GM12878 (cell line): ENCODE data around the gene SLC35F3. TPM values are rescaled to one million over a fixed set of nuclear protein-coding genes. Genes with fewer than 3 reads are reported as not detected.

Source experiments
- ATAC-seq: fragments of 200-7000 bp; cut with Tn5 transposase; 3 replicates; pipeline ENCODE4 v1.9.1; 2020; ENCODE audit warnings: mild to moderate bottlenecking, moderate library complexity
- BruUV-seq: library from RNA; stranded (reverse); fragments of 400-500 nt; replicated peaks from 2 replicates; lab custom pipeline; 2021; lab: Mats Ljungman, UMichigan
- CTCF ChIA-PET: fragments of 300-600 bp; sonication (Branson Sonifier 250); formaldehyde crosslinking; extraction: SDS; loops from one replicate; lab custom pipeline; 2021; ENCODE audit warnings: inconsistent platforms; lab: Yijun Ruan, JAX
- POLR2A ChIA-PET: fragments of 350-600 bp; formaldehyde crosslinking; extraction: SDS; loops from one replicate; lab custom pipeline; 2021; ENCODE audit warnings: inconsistent platforms; lab: Charles Lee
- RAD21 ChIA-PET: fragments of 300-600 bp; sonication (Branson Sonifier 250); formaldehyde crosslinking; loops from one replicate; lab custom pipeline; 2023; ENCODE audit warnings: antibody characterized with exemption; ENCODE audit not compliant: unreplicated experiment; lab: Charles Lee
- SMC1A ChIA-PET: fragments of 300-600 bp; sonication (Branson Sonifier 250); formaldehyde crosslinking; loops from one replicate; lab custom pipeline; 2023; ENCODE audit not compliant: unreplicated experiment, uncharacterized antibody; lab: Charles Lee
- DNase-seq: peaks from one replicate; pipeline ENCODE4 v3.0.0-alpha.2; 2011; ENCODE audit warnings: low read depth, low spot score
- FAIRE-seq: peaks from 3 replicates; lab custom pipeline; 2011; peaks lifted over from hg19 to GRCh38; lab: Jason Lieb, UNC
- H2AFZ ChIP-seq: 2 replicates; pipeline ENCODE4 v1.6.0; 2011; ENCODE audit warnings: low read depth, low read length, control low read depth; ENCODE audit not compliant: control insufficient read depth
- H3K27ac ChIP-seq: 2 replicates; pipeline ENCODE4 v1.5.1; 2011; ENCODE audit warnings: control low read depth; ENCODE audit not compliant: control insufficient read depth, insufficient read depth
- H3K27me3 ChIP-seq, 2 experiments: replicated peaks in 1 of 2; 2 replicates each; pipeline versions ENCODE4 v1.6.0 to v1.6.1; 2011; ENCODE audit warnings: low read length in 1 of 2; ENCODE audit not compliant: control insufficient read depth in 2 of 2, insufficient read depth in 2 of 2
- H3K36me3 ChIP-seq, 2 experiments: 2 replicates each; pipeline ENCODE4 v1.5.1; 2011; ENCODE audit warnings: low read length in 1 of 2; ENCODE audit not compliant: control insufficient read depth in 2 of 2, insufficient read depth in 2 of 2
- H3K4me1 ChIP-seq: 2 replicates; pipeline ENCODE4 v1.6.1; 2011; ENCODE audit warnings: mild to moderate bottlenecking, low read length, moderate library complexity, mixed read lengths; ENCODE audit not compliant: control insufficient read depth, insufficient read depth
- H3K4me2 ChIP-seq: 2 replicates; pipeline ENCODE4 v1.6.0; 2011; ENCODE audit warnings: control low read depth; ENCODE audit not compliant: control insufficient read depth, insufficient read depth
- H3K4me3 ChIP-seq: fragments of 200-600 bp; sonication (generic); 2 replicates; pipeline ENCODE4 v1.5.1; 2016
- H3K79me2 ChIP-seq: 2 replicates; pipeline ENCODE4 v1.6.0; 2011; ENCODE audit warnings: low read length; ENCODE audit not compliant: control insufficient read depth, insufficient read depth
- H3K9ac ChIP-seq: 2 replicates; pipeline ENCODE4 v1.8.0; 2011; ENCODE audit warnings: low read length, control low read depth, mixed read lengths; ENCODE audit not compliant: control insufficient read depth, insufficient read depth
- H3K9me3 ChIP-seq: replicated peaks from 3 replicates; pipeline ENCODE4 v1.5.1; 2011; ENCODE audit warnings: mild to moderate bottlenecking, low read length; ENCODE audit not compliant: control insufficient read depth, insufficient read depth
- H4K20me1 ChIP-seq: 2 replicates; pipeline ENCODE4 v1.6.0; 2011; ENCODE audit not compliant: control insufficient read depth, insufficient read depth
- ATF7 ChIP-seq: fragments of 450-650 bp; IDR thresholded peaks from 2 replicates; pipeline ENCODE4 v1.6.1; 2016; ENCODE audit warnings: low read depth, mild to moderate bottlenecking
- CBX3 ChIP-seq: fragments of 200-600 bp; sonication (generic); IDR thresholded peaks from 2 replicates; pipeline ENCODE4 v1.6.1; 2016; ENCODE audit warnings: low read depth, borderline replicate concordance
- CHD4 ChIP-seq: fragments of 200-600 bp; sonication (generic); IDR thresholded peaks from 2 replicates; pipeline ENCODE4 v1.6.1; 2016; ENCODE audit warnings: mild to moderate bottlenecking
- IKZF1 ChIP-seq: fragments of 450-650 bp; conservative IDR thresholded peaks from 2 replicates; pipeline ENCODE4 v1.6.1; 2017; ENCODE audit warnings: antibody characterized with exemption, mild to moderate bottlenecking
- MEF2B ChIP-seq: fragments of 450-650 bp; IDR thresholded peaks from 2 replicates; pipeline ENCODE4 v1.6.1; 2018; ENCODE audit warnings: mild to moderate bottlenecking, moderate library complexity; ENCODE audit not compliant: partially characterized antibody, poor library complexity, severe bottlenecking
- SMAD5 ChIP-seq: IDR thresholded peaks from 2 replicates; pipeline ENCODE4 v1.6.1; 2016; ENCODE audit warnings: antibody characterized with exemption, low read depth
- SP1 ChIP-seq: IDR thresholded peaks from one replicate; pipeline ENCODE4 v1.6.1; 2011; ENCODE audit warnings: low read depth, low read length
- SUZ12 ChIP-seq: fragments of 200-600 bp; sonication (generic); IDR thresholded peaks from one replicate; pipeline ENCODE4 v1.6.1; 2018; ENCODE audit warnings: antibody characterized with exemption, mild to moderate bottlenecking; ENCODE audit not compliant: unreplicated experiment
- WRNIP1 ChIP-seq: IDR thresholded peaks from 2 replicates; pipeline ENCODE4 v1.6.1; 2011; ENCODE audit warnings: low read depth, low read length, improper control_type of control experiment, borderline replicate concordance
- YBX1 ChIP-seq: fragments of 450-650 bp; IDR thresholded peaks from 2 replicates; pipeline ENCODE4 v1.6.1; 2016; ENCODE audit warnings: antibody characterized with exemption
- ZNF24 ChIP-seq: fragments of 450-650 bp; IDR thresholded peaks from 2 replicates; pipeline ENCODE4 v1.6.1; 2017; ENCODE audit warnings: antibody characterized with exemption, mild to moderate bottlenecking
- WGBS: methylation state at CpG from one replicate; pipeline ENCODE4 v1.1.6; 2016; ENCODE audit warnings: low lambda C conversion rate; ENCODE audit not compliant: insufficient replicate concordance, insufficient coverage; ENCODE audit errors: missing lambda C conversion rate; 5-methylcytosine and 5-hydroxymethylcytosine counted together
- in situ Hi-C: fragments of 300-500 bp; cut with MboI; formaldehyde crosslinking; loops from 9 replicates; pipeline ENCODE4 v1.14.3; 2018; ENCODE audit warnings: mixed read lengths
- intact Hi-C: fragments of 100-400 bp; cut with micrococcal nuclease; formaldehyde crosslinking; loops from one replicate; pipeline ENCODE4 v1.14.2; 2022; ENCODE audit not compliant: unreplicated experiment
- polyA plus RNA-seq, 11 experiments: library from polyadenylated mRNA; depleted of rRNA in 4 of 11; unstranded in 6 of 11; stranded (reverse) in 5 of 11; fragments of >200 nt; fragmentation: Nextera tagmentation in 4 of 11; fragmentation: Illumina TruSeq in 1 of 11; extraction: Ambion mirVana in 4 of 11; extraction: Trizol in 1 of 11; gene quantifications; 1 replicate in 1 of 11; 2 replicates in 10 of 11; pipeline versions ENCODE4 v1.2.1 to v1.2.3, GENCODE V29; 2011 to 2016; ENCODE audit warnings: inconsistent platforms in 2 of 11, missing spikeins in 2 of 11, low read depth in 1 of 11
- total RNA-seq, 4 experiments: library from RNA; depleted of rRNA in 3 of 4; stranded (reverse); fragments of >200 nt in 3 of 4; fragmentation: Illumina TruSeq in 1 of 4; extraction: Trizol in 1 of 4; gene quantifications; 2 replicates each; pipeline versions ENCODE4 v1.2.1 to v1.2.3, GENCODE V29; 2013 to 2021
- TF ChIP-seq, protein P1 (sequence below): IDR thresholded peaks from 2 replicates; pipeline ENCODE4 v1.6.1; 2011; ENCODE audit warnings: mild to moderate bottlenecking, low read depth, low read length, moderate library complexity; ENCODE audit not compliant: insufficient replicate concordance
- TF ChIP-seq, protein P2 (sequence below): IDR thresholded peaks from 2 replicates; pipeline ENCODE4 v1.6.1; 2011; ENCODE audit warnings: borderline replicate concordance, low read depth, mild to moderate bottlenecking, moderate library complexity, mixed read lengths, low read length; ENCODE audit not compliant: insufficient read depth; ENCODE audit errors: extremely low read length
- TF ChIP-seq, protein P3 (sequence below): IDR thresholded peaks from 2 replicates; pipeline ENCODE4 v1.6.1; 2011; ENCODE audit warnings: low read depth, low read length, improper control_type of control experiment, borderline replicate concordance
- TF ChIP-seq, protein P4 (sequence below): fragments of 450-650 bp; IDR thresholded peaks from 2 replicates; pipeline ENCODE4 v1.6.1; 2017; ENCODE audit warnings: antibody characterized with exemption, mild to moderate bottlenecking, moderate library complexity

The SLC35F3 gene
- total and polyA plus RNA-seq, 10 of the 15 experiments (the other 5 are each of a cell fraction or from before 2014, with no cell fraction given), result 1.0 to 8.6 (median 5.7) TPM

DNA sequence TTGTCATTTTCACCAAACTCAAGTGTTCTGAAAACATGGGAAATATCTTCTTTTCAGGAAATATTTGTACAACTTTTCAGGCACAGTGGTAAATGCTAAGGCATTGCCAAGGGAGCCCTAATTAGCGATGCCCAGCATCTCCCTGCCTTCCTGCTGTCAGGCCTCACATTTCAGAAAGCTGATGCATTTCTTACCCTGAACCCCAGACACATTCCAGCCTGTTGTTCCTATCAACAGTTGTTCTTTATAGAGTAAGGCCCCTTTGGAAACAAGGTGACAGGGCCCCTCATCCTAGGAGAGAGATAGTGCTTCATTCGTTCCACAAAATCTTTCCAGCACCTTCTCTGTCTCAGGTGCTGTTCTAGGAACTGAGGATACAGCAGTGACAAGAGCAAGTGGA lies 332.9 kb downstream of the SLC35F3 start (continued):
- TF ChIP-seq, protein P1, sequence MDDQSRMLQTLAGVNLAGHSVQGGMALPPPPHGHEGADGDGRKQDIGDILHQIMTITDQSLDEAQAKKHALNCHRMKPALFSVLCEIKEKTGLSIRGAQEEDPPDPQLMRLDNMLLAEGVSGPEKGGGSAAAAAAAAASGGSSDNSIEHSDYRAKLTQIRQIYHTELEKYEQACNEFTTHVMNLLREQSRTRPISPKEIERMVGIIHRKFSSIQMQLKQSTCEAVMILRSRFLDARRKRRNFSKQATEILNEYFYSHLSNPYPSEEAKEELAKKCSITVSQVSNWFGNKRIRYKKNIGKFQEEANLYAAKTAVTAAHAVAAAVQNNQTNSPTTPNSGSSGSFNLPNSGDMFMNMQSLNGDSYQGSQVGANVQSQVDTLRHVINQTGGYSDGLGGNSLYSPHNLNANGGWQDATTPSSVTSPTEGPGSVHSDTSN, result no peak
- TF ChIP-seq IKZF1 (no peak), ZNF24 (no peak), MEF2B (no peak)
- TF ChIP-seq, protein P2, sequence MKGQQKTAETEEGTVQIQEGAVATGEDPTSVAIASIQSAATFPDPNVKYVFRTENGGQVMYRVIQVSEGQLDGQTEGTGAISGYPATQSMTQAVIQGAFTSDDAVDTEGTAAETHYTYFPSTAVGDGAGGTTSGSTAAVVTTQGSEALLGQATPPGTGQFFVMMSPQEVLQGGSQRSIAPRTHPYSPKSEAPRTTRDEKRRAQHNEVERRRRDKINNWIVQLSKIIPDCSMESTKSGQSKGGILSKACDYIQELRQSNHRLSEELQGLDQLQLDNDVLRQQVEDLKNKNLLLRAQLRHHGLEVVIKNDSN, result no peak
- TF ChIP-seq, all 136 proteins: peak for 0

DNA sequence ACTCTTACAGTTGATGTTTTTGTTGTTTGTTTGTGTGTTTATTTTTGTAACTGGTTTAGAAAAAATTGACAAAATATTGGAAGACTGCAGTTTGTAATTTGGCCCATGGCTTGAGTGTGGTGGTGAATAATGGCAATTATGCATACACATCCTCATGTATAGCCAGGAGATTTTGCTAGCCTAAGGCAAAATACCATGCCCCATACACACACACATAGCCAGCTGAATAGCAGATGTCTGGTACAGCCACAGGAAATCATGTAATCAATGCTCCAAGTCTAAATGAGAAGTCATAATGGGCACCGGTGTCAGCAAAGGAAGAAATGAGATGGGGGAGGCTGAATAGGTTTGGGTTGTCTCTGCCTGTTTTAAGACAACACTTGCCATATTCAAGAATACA lies 333.6 kb downstream of the SLC35F3 start:
- FAIRE-seq, result no peak
- RAD21 ChIA-PET, result no interaction called here
- intact Hi-C loops, result no loop called here

More for the DNA sequence above, 333.6 kb downstream of the SLC35F3 start:
- TF ChIP-seq SP1 (no peak), SUZ12 (no peak), CBX3 (no peak), WRNIP1 (no peak), SMAD5 (no peak), CHD4 (no peak), ATF7 (no peak), YBX1 (no peak)
- TF ChIP-seq, protein P3, sequence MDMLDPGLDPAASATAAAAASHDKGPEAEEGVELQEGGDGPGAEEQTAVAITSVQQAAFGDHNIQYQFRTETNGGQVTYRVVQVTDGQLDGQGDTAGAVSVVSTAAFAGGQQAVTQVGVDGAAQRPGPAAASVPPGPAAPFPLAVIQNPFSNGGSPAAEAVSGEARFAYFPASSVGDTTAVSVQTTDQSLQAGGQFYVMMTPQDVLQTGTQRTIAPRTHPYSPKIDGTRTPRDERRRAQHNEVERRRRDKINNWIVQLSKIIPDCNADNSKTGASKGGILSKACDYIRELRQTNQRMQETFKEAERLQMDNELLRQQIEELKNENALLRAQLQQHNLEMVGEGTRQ, result no peak
- TF ChIP-seq, protein P4, sequence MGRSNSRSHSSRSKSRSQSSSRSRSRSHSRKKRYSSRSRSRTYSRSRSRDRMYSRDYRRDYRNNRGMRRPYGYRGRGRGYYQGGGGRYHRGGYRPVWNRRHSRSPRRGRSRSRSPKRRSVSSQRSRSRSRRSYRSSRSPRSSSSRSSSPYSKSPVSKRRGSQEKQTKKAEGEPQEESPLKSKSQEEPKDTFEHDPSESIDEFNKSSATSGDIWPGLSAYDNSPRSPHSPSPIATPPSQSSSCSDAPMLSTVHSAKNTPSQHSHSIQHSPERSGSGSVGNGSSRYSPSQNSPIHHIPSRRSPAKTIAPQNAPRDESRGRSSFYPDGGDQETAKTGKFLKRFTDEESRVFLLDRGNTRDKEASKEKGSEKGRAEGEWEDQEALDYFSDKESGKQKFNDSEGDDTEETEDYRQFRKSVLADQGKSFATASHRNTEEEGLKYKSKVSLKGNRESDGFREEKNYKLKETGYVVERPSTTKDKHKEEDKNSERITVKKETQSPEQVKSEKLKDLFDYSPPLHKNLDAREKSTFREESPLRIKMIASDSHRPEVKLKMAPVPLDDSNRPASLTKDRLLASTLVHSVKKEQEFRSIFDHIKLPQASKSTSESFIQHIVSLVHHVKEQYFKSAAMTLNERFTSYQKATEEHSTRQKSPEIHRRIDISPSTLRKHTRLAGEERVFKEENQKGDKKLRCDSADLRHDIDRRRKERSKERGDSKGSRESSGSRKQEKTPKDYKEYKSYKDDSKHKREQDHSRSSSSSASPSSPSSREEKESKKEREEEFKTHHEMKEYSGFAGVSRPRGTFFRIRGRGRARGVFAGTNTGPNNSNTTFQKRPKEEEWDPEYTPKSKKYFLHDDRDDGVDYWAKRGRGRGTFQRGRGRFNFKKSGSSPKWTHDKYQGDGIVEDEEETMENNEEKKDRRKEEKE, result no peak
- no peaks in the 10 kb centered on the region for H4K20me1 ChIP-seq
- in situ Hi-C loops, result no loop called here
- no peaks in the 10 kb centered on the region for H3K27me3 ChIP-seq
- POLR2A ChIA-PET, result no interaction called here
- no TSS peak for BruUV-seq
- H3K4me1 ChIP-seq, result no peaks in the 10 kb centered on the region
- no peak overlapping the region for H3K4me2 ChIP-seq
- no peak overlapping the region for H2AFZ ChIP-seq
- no peaks in the 10 kb centered on the region for H3K36me3 ChIP-seq
- ATAC-seq (no peak), DNase-seq (no peak)
- no peaks in the 10 kb centered on the region; the same call in 1 of the 3 replicates for H3K9me3 ChIP-seq
- H3K79me2 ChIP-seq, result no peaks in the 10 kb centered on the region
- CTCF ChIA-PET, result no interaction called here
- no peak overlapping the region for H3K9ac ChIP-seq
- H3K27ac ChIP-seq, result no peak overlapping the region
- SMC1A ChIA-PET, result interaction anchor here (9.8 kb wide), 1 partner anchor 22 kb away, joined by 86 read pairs; no protein-coding TSS in a partner anchor
- H3K4me3 ChIP-seq, result no peak overlapping the region
- 8% methylated on average over 1 of the region's 1 CpG for WGBS
